Suppressor macrophage treated with lipopolysaccharide for 4 hours (primary cell): Measurements from ENCODE around the gene AP2S1.
A peak's percentile ranks its signal among the peaks of the same experiment; 100 is the strongest.
"Not testable (repeated sequence)": the region's sequence is repeated elsewhere in the genome, so short reads cannot be mapped to it uniquely, and the experiment has no call there.

Experiments
- DNase-seq: peaks from one replicate; pipeline ENCODE4 v3.0.0-alpha.2; 2020

The AP2S1 gene

GRCh38 chr19:46840498-46840942 is 10.1 kb downstream of the AP2S1 start:
- peak; percentile 67 for DNase-seq

- DNase-seq, result no peak
These were observed 10.7 kb downstream of the AP2S1 start for GRCh38 chr19:46839752-46840497.

GRCh38 chr19:46838160-46838559 is 12.5 kb downstream of the AP2S1 start:
- no peak for DNase-seq

GRCh38 chr19:46834984-46835383 is 15.7 kb downstream of the AP2S1 start:
- DNase-seq, result no peak

- DNase-seq, result no peak
These were observed 16.5 kb downstream of the AP2S1 start for GRCh38 chr19:46834121-46834520.

- DNase-seq, result no peak
These were observed 19.8 kb downstream of the AP2S1 start for GRCh38 chr19:46830864-46831263.

- no peak for DNase-seq
These were observed 22.2 kb downstream of the AP2S1 start for GRCh38 chr19:46828484-46828883.

GRCh38 chr19:46825731-46826055 is 25.0 kb downstream of the AP2S1 start:
- peak; percentile 27 for DNase-seq

- DNase-seq, result peak; percentile 91
These were observed 25.5 kb downstream of the AP2S1 start for GRCh38 chr19:46824890-46825730.

- DNase-seq, result no peak
These were observed 27.6 kb downstream of the AP2S1 start for GRCh38 chr19:46823049-46823448.

- not testable (repeated sequence) for DNase-seq
These were observed 28.2 kb downstream of the AP2S1 start for GRCh38 chr19:46822410-46822787.

GRCh38 chr19:46821512-46822409 is 28.9 kb downstream of the AP2S1 start:
- peak; percentile 48 for DNase-seq

- no peak for DNase-seq
These were observed 31.8 kb downstream of the AP2S1 start for GRCh38 chr19:46818812-46819211.

- DNase-seq, result no peak
These were observed 34.6 kb downstream of the AP2S1 start for GRCh38 chr19:46815833-46816627.

GRCh38 chr19:46813839-46814358 is 36.7 kb downstream of the AP2S1 start:
- no peak for DNase-seq

- DNase-seq, result no peak
These were observed 37.4 kb downstream of the AP2S1 start for GRCh38 chr19:46812977-46813838.

- DNase-seq, result no peak
These were observed 40.9 kb downstream of the AP2S1 start for GRCh38 chr19:46809534-46810272.

GRCh38 chr19:46806656-46807055 is 44.0 kb downstream of the AP2S1 start:
- peak; percentile 35 for DNase-seq

GRCh38 chr19:46804432-46804831 is 46.2 kb downstream of the AP2S1 start:
- DNase-seq, result not testable (repeated sequence)

GRCh38 chr19:46803555-46803954 is 47.1 kb downstream of the AP2S1 start:
- DNase-seq, result no peak
